ENCODE data around the gene CNOT11. TPM values are rescaled to one million over a fixed set of nuclear protein-coding genes. Genes with fewer than 3 reads are reported as not detected.
A peak's percentile ranks its signal among the peaks of the same experiment; 100 is the strongest.
"Not testable (repeated sequence)": the region's sequence is repeated elsewhere in the genome, so short reads cannot be mapped to it uniquely, and the experiment has no call there.

The CNOT11 gene
- total RNA-seq, 1 donor from 2014 or later: 10.8 TPM

DNA sequence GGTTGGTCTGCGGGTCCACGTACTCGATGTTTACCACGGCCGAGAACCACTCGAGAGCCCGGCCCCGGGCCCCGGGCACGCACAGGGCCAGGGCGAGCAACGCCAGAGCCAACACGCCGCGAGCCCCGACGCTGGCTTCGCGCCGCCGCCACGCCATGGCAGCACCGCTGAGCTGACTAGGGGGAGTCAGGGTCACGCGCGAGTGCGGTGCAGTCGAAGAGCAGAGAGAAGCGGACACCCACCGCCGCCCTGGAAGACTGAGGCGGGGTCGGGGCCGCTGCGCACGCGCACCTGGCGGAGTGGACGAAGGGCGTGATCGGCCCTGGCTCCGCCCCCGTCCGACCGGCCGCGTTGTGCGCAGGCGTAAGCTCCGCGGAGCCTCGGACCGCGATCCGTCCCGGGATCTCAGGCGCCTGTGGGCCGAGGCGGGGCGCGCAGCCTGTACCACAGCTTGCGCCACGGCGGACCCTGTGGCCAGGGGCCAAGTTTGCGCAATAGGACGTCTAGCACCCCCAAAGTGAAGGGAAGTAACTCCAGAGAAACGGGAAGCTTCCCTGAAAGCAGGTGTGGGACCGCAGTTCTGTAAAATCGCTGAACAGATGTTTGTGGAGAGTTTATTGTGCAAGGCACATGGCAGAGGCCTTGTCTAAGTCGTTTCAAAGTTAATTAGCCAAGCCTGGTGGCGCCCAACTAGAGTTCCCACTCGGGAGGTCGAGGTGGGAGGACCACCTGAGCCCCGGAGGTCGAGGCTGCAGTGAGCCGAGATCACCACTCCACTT is 55.9 kb downstream of the CNOT11 start, which contains the start of gene RNF149:
RNF149 (minus strand) TSS at position 270 of the 779 bp plus-strand sequence; CDS start at position 157, 113 bp downstream.
- TF ChIP-seq, protein P1, sequence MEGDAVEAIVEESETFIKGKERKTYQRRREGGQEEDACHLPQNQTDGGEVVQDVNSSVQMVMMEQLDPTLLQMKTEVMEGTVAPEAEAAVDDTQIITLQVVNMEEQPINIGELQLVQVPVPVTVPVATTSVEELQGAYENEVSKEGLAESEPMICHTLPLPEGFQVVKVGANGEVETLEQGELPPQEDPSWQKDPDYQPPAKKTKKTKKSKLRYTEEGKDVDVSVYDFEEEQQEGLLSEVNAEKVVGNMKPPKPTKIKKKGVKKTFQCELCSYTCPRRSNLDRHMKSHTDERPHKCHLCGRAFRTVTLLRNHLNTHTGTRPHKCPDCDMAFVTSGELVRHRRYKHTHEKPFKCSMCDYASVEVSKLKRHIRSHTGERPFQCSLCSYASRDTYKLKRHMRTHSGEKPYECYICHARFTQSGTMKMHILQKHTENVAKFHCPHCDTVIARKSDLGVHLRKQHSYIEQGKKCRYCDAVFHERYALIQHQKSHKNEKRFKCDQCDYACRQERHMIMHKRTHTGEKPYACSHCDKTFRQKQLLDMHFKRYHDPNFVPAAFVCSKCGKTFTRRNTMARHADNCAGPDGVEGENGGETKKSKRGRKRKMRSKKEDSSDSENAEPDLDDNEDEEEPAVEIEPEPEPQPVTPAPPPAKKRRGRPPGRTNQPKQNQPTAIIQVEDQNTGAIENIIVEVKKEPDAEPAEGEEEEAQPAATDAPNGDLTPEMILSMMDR (IDR thresholded peaks at IDR 0.05; ENCODE audit: insufficient read depth, low read length, severe bottlenecking): no peak
- FAIRE-seq (no peak), DNase-seq (ENCODE audit: low read depth) (peak; percentile 72)
- H3K36me3 ChIP-seq (ENCODE audit: control insufficient read depth, insufficient read depth, low read length): no peaks in the 10 kb centered on the region
- peak within 1 kb of the TSS; percentile 88 for H3K4me3 ChIP-seq (ENCODE audit: low read depth, low read length)
- H3K27me3 ChIP-seq (ENCODE audit: control insufficient read depth, insufficient read depth, low read length): no peaks in the 10 kb centered on the region

DNA sequence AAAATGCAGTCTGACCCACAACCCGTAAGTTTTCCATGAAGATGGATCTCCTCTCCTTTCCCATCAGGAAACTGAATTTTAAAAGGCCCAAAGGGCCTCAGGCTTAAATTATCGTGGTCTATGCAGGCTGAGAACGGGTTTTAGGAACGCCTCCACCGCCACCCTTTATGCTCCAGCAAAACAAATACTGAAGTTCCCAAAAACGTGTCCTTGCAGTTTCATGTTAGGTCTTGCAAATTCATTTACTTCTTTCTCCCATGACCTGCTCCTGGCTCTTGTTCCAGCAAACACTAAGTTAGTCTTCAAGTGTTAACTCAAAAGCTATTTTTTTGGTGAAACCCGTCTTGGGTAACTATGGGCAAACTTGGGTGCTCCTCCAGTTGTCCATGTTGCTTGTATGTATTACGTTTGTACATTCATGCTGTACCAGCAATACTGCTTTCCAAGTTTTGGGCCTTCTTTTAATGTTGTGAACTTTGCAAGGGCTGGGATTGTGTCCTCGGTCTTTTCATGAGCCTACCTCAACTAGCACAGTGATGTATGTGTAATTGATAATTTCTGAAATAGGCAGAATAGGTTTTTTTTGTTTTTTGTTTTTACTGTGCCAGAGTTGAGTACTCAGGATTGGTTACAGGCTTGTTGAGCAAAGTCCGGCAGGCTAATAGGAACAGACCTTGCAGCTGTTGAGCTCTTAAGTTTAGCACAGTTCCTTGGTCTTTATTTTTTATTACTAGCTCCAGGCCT is 57.6 kb downstream of the CNOT11 start:
- no peak overlapping the region for H3K4me3 ChIP-seq (ENCODE audit: low read depth, low read length)
- DNase-seq (ENCODE audit: low read depth) (peak; percentile 30), FAIRE-seq (no peak)
- TF ChIP-seq, protein P1 (IDR thresholded peaks at IDR 0.05; ENCODE audit: insufficient read depth, low read length, severe bottlenecking): no peak
- no peaks in the 10 kb centered on the region for H3K27me3 ChIP-seq (ENCODE audit: control insufficient read depth, insufficient read depth, low read length)
- H3K36me3 ChIP-seq (ENCODE audit: control insufficient read depth, insufficient read depth, low read length): no peaks in the 10 kb centered on the region

DNA sequence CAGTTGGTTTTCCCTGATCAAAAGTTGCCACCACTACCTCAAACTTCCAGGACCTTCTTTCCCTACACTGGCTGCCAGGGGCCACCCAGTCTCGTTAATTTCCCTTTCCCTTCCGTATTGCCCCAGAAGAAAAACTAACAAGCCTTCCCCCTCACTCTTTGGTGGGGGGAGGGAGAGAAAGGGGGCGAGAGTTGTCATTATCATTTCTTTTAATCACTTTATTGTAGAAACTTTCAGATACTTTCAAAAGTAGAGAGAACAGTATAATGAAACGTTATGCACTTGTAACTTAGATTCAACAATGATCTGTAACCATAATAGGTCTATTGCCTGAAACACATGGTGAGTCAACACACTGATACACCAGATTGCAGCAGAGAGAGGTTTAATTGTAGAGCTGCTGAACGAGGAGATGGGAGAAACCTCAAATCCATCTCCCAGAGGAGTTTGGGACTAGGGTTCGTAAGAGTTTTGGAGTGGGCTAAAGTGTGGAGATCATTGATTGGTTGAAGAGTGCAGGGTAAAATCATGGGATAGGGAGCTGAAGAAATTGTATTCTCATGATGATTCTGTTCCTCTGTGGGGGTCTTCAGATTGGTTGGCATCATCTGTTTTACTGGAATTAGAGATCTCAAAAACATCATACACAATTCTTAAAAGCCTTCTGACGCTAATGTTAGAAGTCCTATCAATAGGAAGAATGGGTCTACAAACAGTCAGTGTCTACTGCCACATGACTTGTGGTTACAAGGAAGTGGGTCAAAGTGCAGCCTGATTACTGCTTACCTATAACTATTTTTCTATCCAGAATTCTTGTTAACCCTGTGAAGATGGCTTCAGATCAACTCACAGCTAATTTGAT is 58.4 kb downstream of the CNOT11 start:
- TF ChIP-seq, protein P1 (IDR thresholded peaks at IDR 0.05; ENCODE audit: insufficient read depth, low read length, severe bottlenecking): no peak
- no peaks in the 10 kb centered on the region for H3K27me3 ChIP-seq (ENCODE audit: control insufficient read depth, insufficient read depth, low read length)
- DNase-seq (ENCODE audit: low read depth): peak; percentile 67
- no peak overlapping the region for H3K4me3 ChIP-seq (ENCODE audit: low read depth, low read length)
- FAIRE-seq: no peak
- H3K36me3 ChIP-seq (ENCODE audit: control insufficient read depth, insufficient read depth, low read length): no peaks in the 10 kb centered on the region

DNA sequence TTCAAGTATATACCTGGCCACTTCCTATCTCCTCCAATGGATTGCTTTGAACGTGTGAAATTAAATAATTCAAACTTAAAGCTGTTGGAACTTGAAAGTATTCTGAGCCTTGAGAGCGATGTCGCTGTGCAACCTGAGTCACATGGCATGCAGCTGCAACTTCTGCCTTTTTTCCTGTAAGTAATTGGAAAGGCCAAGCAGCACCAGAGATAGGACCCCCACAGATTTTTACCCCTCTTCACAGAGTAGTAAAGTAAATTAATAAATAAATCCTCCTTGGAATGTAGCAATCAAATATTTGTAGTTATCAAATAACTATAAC is 59.0 kb downstream of the CNOT11 start:
- DNase-seq (ENCODE audit: low read depth) (no peak), FAIRE-seq (no peak)
- Histone ChIP-seq H3K36me3 (ENCODE audit: control insufficient read depth, insufficient read depth, low read length) (no peaks in the 10 kb centered on the region), H3K27me3 (ENCODE audit: control insufficient read depth, insufficient read depth, low read length) (no peaks in the 10 kb centered on the region), H3K4me3 (ENCODE audit: low read depth, low read length) (no peak overlapping the region)
- TF ChIP-seq, protein P1 (IDR thresholded peaks at IDR 0.05; ENCODE audit: insufficient read depth, low read length, severe bottlenecking): no peak

DNA sequence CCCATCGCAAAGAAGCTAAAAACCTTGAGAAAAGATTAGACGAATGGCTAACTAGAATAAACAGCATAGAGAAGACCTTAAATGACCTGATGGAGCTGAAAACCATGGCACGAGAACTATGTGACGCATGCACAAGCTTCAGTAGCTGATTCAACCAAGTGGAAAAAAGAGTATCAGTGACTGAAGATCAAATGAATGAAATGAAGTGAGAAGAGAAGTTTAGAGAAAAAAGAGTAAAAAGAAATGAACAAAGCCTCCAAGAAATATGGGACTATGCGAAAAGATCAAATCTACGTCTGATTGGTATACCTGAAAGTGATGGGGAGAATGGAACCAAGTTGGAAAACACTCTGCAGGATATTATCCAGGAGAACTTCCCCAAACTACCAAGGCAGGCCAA is 63.9 kb downstream of the CNOT11 start:
- H3K27me3 ChIP-seq (ENCODE audit: control insufficient read depth, insufficient read depth, low read length); FAIRE-seq; H3K36me3 ChIP-seq (ENCODE audit: control insufficient read depth, insufficient read depth, low read length): not testable (repeated sequence)

More for the DNA sequence above, 63.9 kb downstream of the CNOT11 start:
- not testable (repeated sequence) for H3K4me3 ChIP-seq (ENCODE audit: low read depth, low read length); DNase-seq (ENCODE audit: low read depth)

Other genes with a start within 250 kb of the CNOT11 start
- 25.0 and 25.3 TPM in 2 replicates for gene TBC1D8, start 101.5 kb upstream of the CNOT11 start, total RNA-seq
- gene RNF149, start 55.8 kb downstream of the CNOT11 start, total RNA-seq: 113 and 120 TPM in 2 replicates
- 0.26 and 0.38 TPM in 2 replicates for gene CREG2, start 134.6 kb downstream of the CNOT11 start, total RNA-seq
- gene RFX8, start 222.2 kb downstream of the CNOT11 start, total RNA-seq: not detected in 2 replicates

Measured in bronchial epithelial cell (primary cell).